Testis (tissue), 3 donors: ENCODE measurements around the gene UGT1A9. TPM values are rescaled to one million over a fixed set of nuclear protein-coding genes. Genes with fewer than 3 reads are reported as not detected.

Experiments used
- DNase-seq: peaks from one replicate; pipeline ENCODE4 v3.0.0-alpha.2; 2019
- H3K27ac ChIP-seq, 2 donors: fragments of 200-600 bp; sonication (generic); one replicate each; pipeline ENCODE4 v1.5.1; 2019
- H3K27me3 ChIP-seq: fragments of 200-600 bp; sonication (generic); one replicate; pipeline ENCODE4 v1.5.1; 2019
- H3K36me3 ChIP-seq: fragments of 200-600 bp; sonication (generic); one replicate; pipeline ENCODE4 v1.5.1; 2017; ENCODE audit warnings: low read depth; ENCODE audit errors: missing control alignments
- H3K4me1 ChIP-seq: fragments of 200-600 bp; sonication (generic); one replicate; pipeline ENCODE4 v1.5.1; 2019
- H3K4me3 ChIP-seq, 2 donors: fragments of 200-600 bp; sonication (generic); one replicate each; pipeline ENCODE4 v1.5.1; 2017 to 2019
- H3K9me3 ChIP-seq: fragments of 200-600 bp; sonication (generic); one replicate; pipeline ENCODE4 v1.5.1; 2017
- CTCF ChIP-seq, 3 experiments: fragments of 450-650 bp in 2 of 3; fragments of 200-600 bp in 1 of 3; sonication (generic) in 1 of 3; IDR thresholded peaks; one replicate each; pipeline ENCODE4 v1.5.1; 2016 to 2019; ENCODE audit warnings: antibody characterized with exemption in 3 of 3, mild to moderate bottlenecking in 2 of 3, moderate library complexity in 1 of 3
- POLR2A ChIP-seq: fragments of 450-650 bp; IDR thresholded peaks from one replicate; pipeline ENCODE4 v1.6.1; 2017; ENCODE audit warnings: antibody characterized with exemption, mild to moderate bottlenecking, moderate library complexity
- WGBS, 2 donors: methylation state at CpG; one replicate each; pipeline ENCODE4 v1.1.5; 2018; 5-methylcytosine and 5-hydroxymethylcytosine counted together
- intact Hi-C: fragments of 100-400 bp; cut with DNase I; formaldehyde crosslinking; loops from one replicate; pipeline ENCODE4 v1.15.1; 2023; ENCODE audit warnings: low total_unique reads
- polyA plus RNA-seq: library from polyadenylated mRNA; stranded (reverse); fragments of 350-450 nt; fragmentation: Illumina TruSeq; extraction: RNeasy Lipid Tissue Mini Kit (QIAGEN cat#74804); gene quantifications from one replicate; pipeline ENCODE4 v1.2.3, GENCODE V29; 2014; ENCODE audit warnings: low read depth, low replicate concordance; ENCODE audit not compliant: insufficient read depth
- total RNA-seq, 2 donors: library from RNA; depleted of rRNA; stranded (reverse); fragments of >200 nt; gene quantifications; one replicate each; pipeline ENCODE4 v1.2.3, GENCODE V29; 2016

The UGT1A9 gene
- total and polyA plus RNA-seq, 3 donors from 2014 or later, result not detected

- Histone ChIP-seq H3K27ac (no peak overlapping the region), H3K27me3 (no peaks in the 10 kb centered on the region), H3K4me3 (no peak overlapping the region), H3K9me3 (no peaks in the 10 kb centered on the region), H3K36me3 (no peaks in the 10 kb centered on the region), H3K4me1 (no peaks in the 10 kb centered on the region)
- no peak for TF ChIP-seq POLR2A
- no peak for TF ChIP-seq CTCF (IDR thresholded peaks at IDR 0.05)
- intact Hi-C loops, result no loop called here
- DNase-seq, result no peak
- 55 to 72% methylated on average over 2 of the region's 2 CpGs for WGBS, 2 donors
Measured at GRCh38 chr2:233816334-233816733, 144.6 kb downstream of the UGT1A9 start.

- intact Hi-C loops, result no loop called here
- Histone ChIP-seq H3K9me3 (no peaks in the 10 kb centered on the region), H3K36me3 (no peaks in the 10 kb centered on the region), H3K4me1 (no peaks in the 10 kb centered on the region), H3K27me3 (no peaks in the 10 kb centered on the region), H3K4me3 (no peak overlapping the region), H3K27ac (no peak overlapping the region)
- WGBS, 2 donors, result 71 to 77% methylated on average over 4 of the region's 4 CpGs
- TF ChIP-seq POLR2A (no peak), CTCF (IDR thresholded peaks at IDR 0.05) (no peak)
- no peak for DNase-seq
Measured at GRCh38 chr2:233816771-233817170, 145.1 kb downstream of the UGT1A9 start.

GRCh38 chr2:233817361-233817911 lies 145.7 kb downstream of the UGT1A9 start:
- no peak for TF ChIP-seq POLR2A
- no peak for TF ChIP-seq CTCF (IDR thresholded peaks at IDR 0.05)
- H3K27me3 ChIP-seq, result no peaks in the 10 kb centered on the region
- H3K27ac ChIP-seq, result no peak overlapping the region
- 83 to 100% methylated on average over 2 to 3 of the region's 3 CpGs for WGBS, 2 donors
- DNase-seq, result no peak
- H3K4me1 ChIP-seq, result no peaks in the 10 kb centered on the region
- H3K36me3 ChIP-seq, result no peaks in the 10 kb centered on the region
- no peaks in the 10 kb centered on the region for H3K9me3 ChIP-seq
- H3K4me3 ChIP-seq, result no peak overlapping the region
- intact Hi-C loops, result no loop called here

DNA sequence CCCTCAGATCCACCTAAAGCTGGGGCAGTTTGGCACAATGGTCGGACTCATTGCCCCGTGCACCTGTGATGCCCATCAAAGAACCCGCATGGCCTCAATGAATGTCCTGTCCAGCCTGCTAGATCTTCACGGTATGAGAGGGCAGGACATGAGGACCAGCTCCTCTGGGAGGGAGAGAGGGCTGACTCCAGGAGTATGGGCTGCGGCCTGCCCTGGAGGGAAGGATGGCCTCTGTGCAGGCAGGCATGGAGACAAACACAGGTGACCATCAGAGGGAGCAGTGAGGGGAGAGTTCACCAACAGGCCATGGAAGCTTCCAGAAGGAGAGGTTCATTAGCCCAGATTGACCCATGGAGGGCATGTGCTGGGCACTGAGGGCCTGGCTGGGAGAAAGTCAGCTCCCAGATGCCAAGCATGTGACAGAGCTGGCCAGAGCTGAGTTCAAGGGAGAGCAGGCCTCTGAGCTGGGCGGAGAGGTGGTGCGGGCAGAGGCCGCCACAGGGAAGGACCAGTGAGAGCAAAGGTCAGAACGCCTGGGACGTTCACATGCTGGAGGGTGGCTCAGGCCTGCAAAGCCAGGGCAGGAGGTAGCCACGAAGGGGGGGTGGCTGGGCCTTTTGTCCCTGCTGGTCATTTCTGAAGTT lies 146.4 kb downstream of the UGT1A9 start:
- intact Hi-C loops, result no loop called here
- 91 to 97% methylated on average over 10 to 11 of the region's 11 CpGs for WGBS, 2 donors
- Histone ChIP-seq H3K36me3 (no peaks in the 10 kb centered on the region), H3K27me3 (no peaks in the 10 kb centered on the region), H3K27ac (no peak overlapping the region), H3K4me3 (no peak overlapping the region), H3K4me1 (no peaks in the 10 kb centered on the region), H3K9me3 (no peaks in the 10 kb centered on the region)
- no peak for DNase-seq
- TF ChIP-seq CTCF (IDR thresholded peaks at IDR 0.05) (no peak), POLR2A (no peak)
